ENCODE results near the gene OSBP.

- TF ChIP-seq CTCF (IDR thresholded peaks at IDR 0.05), result no peak
- TF ChIP-seq POLR2AphosphoS5 (IDR thresholded peaks at IDR 0.05), result no peak
- no peak for TF ChIP-seq POLR2A (IDR thresholded peaks at IDR 0.05)
Measured at GRCh38 chr11:59654893-59655292, 39.3 kb upstream of the OSBP start.
